GM18517 (cell line): Measurements from ENCODE around the gene ADRA2B.

Source experiments
- ATAC-seq: cut with Tn5 transposase; IDR thresholded peaks from one replicate; pipeline ENCODE4 v1.9.1; 2021; ENCODE audit warnings: mild to moderate bottlenecking, moderate library complexity; ENCODE audit not compliant: unreplicated experiment

ADRA2B gene

DNA sequence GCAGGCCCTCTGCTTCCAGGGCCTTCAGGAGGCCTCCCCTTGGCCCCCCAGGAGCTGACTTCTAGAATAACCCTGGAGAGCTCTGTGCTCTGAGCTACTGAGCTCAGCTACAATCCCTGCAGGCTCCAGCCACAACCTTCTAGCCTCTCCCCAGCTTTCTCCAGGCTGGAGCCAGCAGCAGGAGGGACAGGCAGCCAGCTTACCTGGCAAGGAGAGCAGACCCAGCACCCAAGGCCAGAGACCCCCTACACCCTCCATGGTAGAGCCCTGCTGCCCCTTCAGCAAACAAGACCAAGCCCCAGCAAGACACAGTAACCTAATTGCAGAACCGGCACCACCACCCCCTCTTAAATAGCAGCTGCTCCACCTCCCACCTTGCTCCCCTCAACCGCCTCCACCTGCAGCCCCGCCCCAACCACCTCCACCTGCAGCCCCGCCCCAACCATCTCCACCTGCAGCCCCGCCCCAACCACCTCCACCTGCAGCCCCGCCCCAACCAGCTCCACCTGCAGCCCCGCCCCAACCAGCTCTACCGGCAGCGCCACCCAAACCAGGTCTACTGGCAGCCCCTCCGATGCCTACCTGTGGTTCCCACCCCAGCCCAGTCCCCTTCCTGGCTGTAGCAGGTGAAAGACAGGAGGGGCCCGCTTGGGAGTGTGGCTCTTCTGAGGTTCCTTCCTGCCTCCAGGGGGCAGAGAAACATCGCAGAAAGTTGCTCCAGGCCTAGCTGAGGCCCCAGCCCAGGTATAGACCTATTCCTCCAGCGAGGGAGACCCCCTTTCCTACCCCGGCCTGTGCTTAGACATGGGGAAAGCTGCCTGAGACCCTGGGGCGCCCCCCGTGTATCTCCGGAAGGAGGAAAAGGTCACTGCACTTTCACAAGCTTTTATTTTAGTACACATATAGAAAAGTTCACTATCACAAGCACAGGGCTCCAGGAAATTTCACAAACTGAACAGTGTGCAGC, 22.1 kb upstream of the ADRA2B start, which contains the start of gene ASTL:
ASTL (minus strand) TSS at position 324 of the 967 bp plus-strand sequence; CDS start at position 258, 66 bp downstream.
- ATAC-seq, result no peak

DNA sequence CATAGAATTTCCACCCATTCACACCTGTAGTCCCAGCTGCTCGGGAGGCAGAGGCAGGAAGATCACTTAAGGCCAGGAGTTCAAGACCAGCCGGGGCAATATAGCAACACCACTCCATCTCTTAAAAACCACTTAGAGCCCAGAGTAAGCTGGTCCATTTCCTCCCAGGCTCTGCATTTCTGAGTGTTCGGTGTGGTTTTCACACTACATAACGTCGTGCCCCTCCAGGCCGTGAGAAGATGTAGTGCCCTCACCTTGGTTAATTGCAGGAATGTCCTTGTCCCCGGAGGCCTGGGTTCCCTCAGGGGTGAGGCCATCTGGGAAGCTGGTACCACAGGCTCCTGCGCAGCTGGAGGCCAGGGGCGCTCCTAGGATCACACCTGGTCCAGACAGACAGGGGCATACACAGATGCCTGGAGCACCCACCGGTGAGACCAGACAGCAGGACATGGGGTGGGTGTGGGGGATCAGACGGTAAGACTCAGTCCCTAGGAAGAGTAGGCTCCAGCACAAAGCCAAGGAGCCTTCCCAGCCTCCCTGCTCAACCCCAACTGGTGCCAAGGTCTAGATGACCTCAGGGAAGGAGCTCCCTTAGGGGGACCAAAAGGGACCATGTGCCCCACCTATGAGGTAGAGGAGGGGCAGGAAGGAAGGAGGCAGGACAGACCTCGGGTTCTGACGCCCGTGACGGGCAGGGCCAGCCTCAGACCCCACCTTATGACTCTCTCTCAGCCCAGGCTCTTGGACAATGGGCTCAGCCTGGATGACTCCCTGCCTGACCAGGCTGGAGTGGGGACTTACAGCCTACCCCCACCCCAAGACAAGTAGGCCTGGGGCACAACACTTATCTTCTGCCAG, 21.2 kb upstream of the ADRA2B start:
- no peak for ATAC-seq

- ATAC-seq, result no peak
Observed at GRCh38 chr2:96136129-96136720, 19.9 kb upstream of the ADRA2B start.

GRCh38 chr2:96135621-96136020, 19.2 kb upstream of the ADRA2B start:
- no peak for ATAC-seq

- ATAC-seq, result no peak
Observed at GRCh38 chr2:96135171-96135570, 18.8 kb upstream of the ADRA2B start.

DNA sequence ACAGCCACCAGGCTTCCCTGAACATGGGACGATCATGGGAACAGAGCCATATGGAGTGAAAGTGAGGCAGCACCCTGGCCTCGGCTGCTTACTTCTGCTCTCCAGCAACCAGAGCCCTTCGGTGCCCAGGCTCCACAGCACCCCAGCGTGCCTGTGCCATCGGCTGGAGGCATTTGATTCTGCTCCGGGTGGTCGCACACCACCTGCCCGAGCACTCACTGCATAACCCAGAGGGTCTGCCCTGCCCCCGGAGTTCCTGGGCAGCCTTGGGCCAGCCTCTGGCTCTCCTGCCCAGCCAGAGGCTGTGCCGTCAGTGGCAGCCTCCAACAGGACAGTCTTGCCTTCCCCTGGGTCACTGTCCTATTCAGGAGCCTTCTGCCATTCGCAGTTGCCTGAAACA, 18.1 kb upstream of the ADRA2B start:
- no peak for ATAC-seq

- ATAC-seq, result no peak
Observed at GRCh38 chr2:96131813-96132745, 15.7 kb upstream of the ADRA2B start.

- no peak for ATAC-seq
Observed at GRCh38 chr2:96131152-96131812, 14.9 kb upstream of the ADRA2B start.

DNA sequence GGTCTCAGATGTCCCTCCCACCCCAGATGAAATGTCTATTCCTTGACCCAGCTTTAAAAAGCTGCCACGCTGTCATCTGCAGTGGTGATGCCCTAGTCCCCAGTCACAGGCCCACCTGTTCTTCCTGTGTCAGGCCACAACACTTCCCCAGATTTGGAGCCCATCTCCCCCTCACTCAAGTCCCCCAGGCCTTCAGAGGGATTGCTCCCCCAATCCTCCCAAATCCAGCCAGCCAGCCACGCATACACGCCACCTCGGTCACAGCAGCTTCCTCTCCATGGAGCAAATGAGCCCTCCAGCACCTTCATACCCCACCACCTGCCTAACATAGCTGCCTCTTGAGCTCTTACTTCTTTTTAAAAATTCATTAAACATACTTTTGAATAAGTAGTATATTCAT, 14.1 kb upstream of the ADRA2B start:
- ATAC-seq, result no peak

GRCh38 chr2:96129528-96130120, 13.3 kb upstream of the ADRA2B start:
- no peak for ATAC-seq

GRCh38 chr2:96128456-96128855, 12.1 kb upstream of the ADRA2B start:
- ATAC-seq, result no peak

GRCh38 chr2:96124406-96125265, 8.3 kb upstream of the ADRA2B start:
- ATAC-seq, result no peak

DNA sequence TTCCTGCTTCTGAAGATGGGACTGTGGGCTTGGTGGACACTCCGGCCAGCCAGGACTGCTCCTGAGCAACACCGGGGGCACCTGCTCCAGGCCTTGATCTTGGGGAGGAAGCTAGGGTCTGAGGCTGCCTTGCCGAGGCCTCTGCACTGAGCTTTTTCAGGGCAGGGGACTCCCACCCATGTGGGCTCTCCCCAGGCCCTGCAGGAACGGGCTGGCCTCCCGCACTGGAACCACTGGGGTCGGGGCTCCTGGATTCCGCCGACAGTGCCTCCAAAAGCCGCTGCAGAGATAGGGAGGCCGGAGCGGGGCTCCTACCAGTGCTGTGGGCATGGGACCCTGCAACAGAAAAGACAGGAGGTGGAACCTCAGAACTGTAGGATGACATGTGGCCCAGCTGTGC, 7.6 kb upstream of the ADRA2B start:
- no peak for ATAC-seq

GRCh38 chr2:96123290-96123689, 6.9 kb upstream of the ADRA2B start:
- no peak for ATAC-seq

DNA sequence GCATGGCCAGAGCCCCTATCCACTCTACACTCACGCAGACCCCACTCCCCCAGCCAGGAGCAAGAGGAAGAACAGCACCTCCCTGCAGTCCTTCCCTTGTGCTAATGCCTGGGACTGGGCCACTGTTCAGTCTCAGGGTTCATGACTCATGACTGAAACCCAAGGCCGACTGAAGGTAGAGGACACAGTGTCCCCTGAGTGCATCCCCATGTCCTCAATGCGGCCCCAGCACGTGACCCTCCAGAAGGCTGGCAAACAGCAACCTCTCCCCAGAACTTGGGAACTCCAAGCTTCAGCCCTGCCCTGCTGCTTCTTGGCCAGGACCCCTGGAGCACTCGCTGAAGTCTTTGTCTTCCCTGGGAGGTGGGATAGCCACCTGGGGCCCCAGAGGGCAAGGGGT, 6.0 kb upstream of the ADRA2B start:
- no peak for ATAC-seq

- no peak for ATAC-seq
Observed at GRCh38 chr2:96121414-96121813, 5.0 kb upstream of the ADRA2B start.

DNA sequence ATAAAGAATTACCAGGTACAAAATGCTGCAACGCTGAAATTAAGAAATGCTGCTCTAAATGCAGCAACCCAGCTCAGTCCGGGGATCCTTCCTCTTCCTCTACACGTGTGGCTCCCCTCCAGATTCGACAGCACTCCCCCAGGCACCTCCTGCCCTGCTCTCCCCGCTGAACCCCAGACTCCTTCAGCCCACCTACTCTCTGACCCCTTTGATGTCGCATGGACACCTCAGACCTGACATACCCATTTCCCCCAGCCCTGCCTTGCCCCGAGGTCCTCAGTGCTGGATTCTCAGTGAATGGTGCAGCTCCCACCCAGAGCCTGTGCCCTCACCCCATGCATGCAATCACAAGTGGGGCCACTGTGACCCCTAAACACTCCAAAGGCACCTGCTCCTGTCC, 4.6 kb upstream of the ADRA2B start:
- ATAC-seq, result no peak

DNA sequence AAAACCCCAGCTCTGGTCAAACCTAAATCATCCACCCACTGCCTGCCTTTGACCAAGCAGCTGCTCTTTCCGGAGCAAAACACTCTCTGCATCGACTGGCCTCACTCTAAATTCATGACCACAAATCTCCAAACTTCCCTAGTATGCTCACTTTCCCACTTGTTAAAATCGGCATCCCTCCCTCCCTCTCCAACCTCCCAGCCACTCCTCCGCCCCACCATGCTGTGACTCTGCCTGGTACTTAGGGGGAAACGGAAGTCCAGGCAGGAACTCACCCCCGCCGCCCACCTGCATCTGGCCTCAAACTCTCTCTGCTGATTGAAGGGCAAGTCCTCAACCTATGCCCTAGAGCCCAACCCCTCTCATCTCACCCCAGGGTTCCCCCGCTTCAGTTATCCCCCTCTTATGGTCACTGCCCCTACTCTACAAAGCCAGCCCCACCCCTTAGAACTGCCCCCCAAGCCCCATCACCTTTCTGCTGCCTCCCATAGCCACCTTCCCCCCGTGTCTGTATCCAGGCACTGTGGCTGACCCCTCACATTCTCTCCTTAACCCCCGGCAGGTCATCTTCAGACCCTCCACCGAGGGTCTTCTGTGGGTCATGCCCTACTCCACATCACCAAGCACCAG, 3.8 kb upstream of the ADRA2B start:
- no peak for ATAC-seq
